ENCODE results near the gene GATAD2B.
"Not testable (repeated sequence)": the region's sequence is repeated elsewhere in the genome, so short reads cannot be mapped to it uniquely, and the experiment has no call there.

Gene GATAD2B

GRCh38 chr1:153929981-153930948 is 7.5 kb upstream of the GATAD2B start:
- DNase-seq (ENCODE audit: low read depth in 2 of 2), result no peak

DNA sequence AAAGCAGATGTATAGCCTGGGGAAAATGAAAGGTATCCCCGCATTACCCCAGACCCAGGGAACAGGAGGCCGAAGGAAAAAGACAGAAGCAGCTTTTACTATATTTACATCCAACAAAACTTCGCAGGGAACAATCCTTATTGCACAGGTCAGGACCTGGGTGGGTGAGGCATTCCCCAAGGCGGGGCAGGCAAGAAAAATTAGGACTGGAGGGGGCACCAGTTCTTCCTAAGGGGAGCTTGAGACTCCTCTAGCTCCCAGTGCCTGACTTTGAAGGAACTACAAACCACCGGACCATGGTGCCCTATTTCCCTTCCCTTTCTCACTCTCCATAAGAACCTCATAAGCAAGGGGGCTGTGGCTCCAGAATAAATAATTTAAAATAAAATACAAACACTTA is 6.7 kb upstream of the GATAD2B start:
- DNase-seq (ENCODE audit: low read depth in 2 of 2), result no peak

DNA sequence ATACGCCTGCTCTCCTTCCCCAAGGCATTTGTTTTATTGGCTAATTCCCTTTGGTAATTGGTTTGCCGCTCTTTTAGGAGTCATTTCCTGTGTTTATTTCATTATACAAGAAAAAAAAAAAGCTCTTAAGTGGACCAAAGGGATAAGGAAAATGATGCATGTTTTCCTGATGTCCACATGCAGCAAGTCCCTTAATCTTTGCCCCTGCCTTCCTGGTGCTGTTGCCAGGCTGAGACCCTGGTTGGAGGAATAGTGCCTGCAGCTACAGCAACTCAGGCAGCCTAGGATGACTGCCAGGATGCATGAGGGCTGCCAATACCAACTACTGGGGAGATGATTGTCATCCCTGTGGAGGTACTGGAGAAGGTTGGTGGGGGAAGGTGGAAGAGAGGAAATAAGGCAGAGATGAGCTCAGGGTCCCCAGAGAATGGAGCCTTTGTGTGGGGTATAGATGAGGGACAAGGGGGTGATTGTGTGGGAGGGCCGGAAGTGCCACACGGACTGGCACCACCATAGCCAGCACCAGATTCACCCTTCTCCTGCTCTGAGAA is 6.1 kb upstream of the GATAD2B start:
- no peak for DNase-seq (ENCODE audit: low read depth in 2 of 2)

GRCh38 chr1:153928245-153928644 is 5.5 kb upstream of the GATAD2B start:
- no peak for DNase-seq (ENCODE audit: low read depth in 2 of 2)

DNA sequence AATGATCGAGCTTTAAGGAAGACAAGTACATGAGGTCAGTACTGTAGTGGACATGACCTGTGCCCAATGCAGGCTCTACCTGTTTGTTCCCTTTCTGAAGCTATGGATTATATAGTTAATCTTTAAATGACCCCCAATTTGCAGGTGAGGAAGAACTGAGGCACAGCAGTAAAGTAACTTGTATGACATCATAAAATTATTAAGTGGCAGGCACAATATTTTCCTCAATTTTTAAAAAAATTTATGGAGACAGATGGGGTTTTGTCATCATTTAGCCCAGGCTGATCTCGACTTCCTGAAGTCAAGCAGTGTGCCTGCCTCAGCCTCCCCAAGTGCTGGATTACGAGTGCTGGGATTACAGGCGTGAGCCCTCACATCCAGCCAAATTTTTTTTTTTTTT is 3.6 kb upstream of the GATAD2B start:
- no peak for DNase-seq (ENCODE audit: low read depth in 2 of 2)

- peak; percentile 50 to 60 for DNase-seq (ENCODE audit: low read depth in 2 of 2)
Measured at GRCh38 chr1:153922076-153922971, 448 bp downstream of the GATAD2B start.

DNA sequence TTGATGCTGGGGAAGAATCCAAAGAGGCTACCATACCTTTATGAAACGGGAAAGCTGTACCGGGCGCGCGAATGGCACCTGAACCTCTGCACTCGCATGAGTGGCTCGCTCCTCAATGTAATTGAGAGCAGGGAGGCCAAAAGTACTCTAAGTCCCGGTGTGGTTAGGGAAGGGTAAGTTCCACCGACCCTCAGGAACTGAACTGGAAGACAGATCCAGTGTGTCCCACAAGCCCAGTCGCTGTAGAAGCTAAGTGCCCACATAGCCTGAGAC is 1.0 kb downstream of the GATAD2B start:
- no peak for DNase-seq (ENCODE audit: low read depth in 2 of 2)

GRCh38 chr1:153921080-153921802 is 1.5 kb downstream of the GATAD2B start:
- DNase-seq (ENCODE audit: low read depth in 2 of 2), result no peak

GRCh38 chr1:153919876-153920852 is 2.6 kb downstream of the GATAD2B start:
- no peak for DNase-seq (ENCODE audit: low read depth in 2 of 2)

- DNase-seq (ENCODE audit: low read depth in 2 of 2), result no peak
Measured at GRCh38 chr1:153916297-153916696, 6.5 kb downstream of the GATAD2B start.

DNA sequence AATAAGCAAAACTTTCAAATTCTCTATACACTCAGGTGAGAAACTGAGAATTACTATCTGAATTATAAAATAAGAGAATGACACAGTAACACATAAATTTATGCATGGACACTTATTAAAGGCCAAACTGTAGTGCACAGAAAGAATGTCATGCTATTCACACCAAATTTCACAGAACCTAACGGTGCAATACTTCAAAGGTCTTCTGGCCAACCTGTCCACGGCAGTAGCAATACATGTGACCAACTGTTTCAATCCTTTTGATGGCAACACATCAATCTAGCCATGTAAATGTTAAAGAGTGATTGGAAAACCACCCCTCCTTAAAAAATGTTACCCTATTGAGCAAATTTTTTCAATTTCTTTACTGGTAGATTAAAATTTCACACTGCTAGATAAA is 10.4 kb downstream of the GATAD2B start:
- DNase-seq (ENCODE audit: low read depth in 2 of 2), result no peak

DNA sequence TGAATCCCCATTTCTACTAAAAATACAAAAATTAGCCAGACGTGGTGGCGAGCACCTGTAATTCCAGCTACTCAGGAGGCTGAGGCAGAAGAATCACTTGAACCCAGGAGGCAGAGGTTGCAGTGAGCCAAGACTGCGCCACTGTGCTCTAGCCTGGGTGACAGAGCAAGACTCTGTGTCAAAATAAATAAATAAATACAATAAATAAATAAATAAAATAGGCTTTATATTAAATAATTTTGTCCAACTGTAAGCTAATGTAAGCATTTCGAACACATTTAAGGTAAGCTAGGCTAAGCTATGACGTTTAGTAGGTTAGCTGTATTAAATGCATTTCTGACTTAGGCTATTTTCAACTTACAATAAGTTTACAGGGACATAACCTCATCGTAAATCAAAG is 12.2 kb downstream of the GATAD2B start:
- not testable (repeated sequence) for DNase-seq (ENCODE audit: low read depth in 2 of 2)

GRCh38 chr1:153908071-153908470 is 14.7 kb downstream of the GATAD2B start:
- DNase-seq (ENCODE audit: low read depth in 2 of 2), result no peak

GRCh38 chr1:153907134-153907533 is 15.6 kb downstream of the GATAD2B start:
- DNase-seq (ENCODE audit: low read depth in 2 of 2), result no peak

GRCh38 chr1:153906396-153906795 is 16.4 kb downstream of the GATAD2B start:
- DNase-seq (ENCODE audit: low read depth in 2 of 2), result no peak

DNA sequence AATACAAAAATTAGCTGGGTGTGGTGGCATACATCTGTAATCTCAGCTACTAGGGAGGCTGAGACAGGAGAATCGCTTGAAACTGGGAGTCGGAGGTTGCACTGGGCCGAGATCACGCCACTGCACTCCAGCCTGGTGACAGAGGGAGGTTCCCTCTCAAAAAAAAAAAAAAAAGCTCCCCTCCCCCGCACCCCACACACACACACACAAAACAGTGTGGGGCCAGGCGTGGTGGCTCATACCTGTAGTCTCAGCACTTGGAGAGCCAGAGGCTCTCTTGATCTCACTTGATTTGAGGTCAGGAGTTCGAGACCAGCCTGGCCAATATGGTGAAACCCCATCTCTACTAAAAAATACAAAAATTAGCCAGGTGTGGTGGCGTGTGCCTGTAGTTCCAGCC is 16.9 kb downstream of the GATAD2B start:
- DNase-seq (ENCODE audit: low read depth in 2 of 2), result not testable (repeated sequence)

GRCh38 chr1:153903841-153904455 is 18.8 kb downstream of the GATAD2B start:
- no peak for DNase-seq (ENCODE audit: low read depth in 2 of 2)

DNA sequence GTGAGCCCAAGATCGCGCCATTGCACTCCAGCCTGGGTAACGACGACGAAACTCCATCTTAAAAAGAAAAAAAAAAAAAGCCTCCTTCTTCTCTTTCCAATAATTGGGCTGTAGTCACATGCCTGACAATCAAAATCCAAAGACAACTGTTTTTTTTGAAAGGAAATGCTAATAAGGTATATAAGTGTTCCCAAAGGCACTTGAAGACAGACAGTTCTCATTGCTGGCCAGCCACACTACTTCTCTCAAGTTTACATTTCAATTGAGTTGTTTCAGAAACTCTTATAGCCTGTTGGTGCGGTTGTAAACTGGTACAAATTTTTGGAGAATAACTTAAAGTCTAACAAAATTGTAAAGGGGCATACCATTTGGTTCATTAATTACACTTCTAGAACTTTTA is 23.3 kb downstream of the GATAD2B start:
- no peak for DNase-seq (ENCODE audit: low read depth in 2 of 2)

- DNase-seq (ENCODE audit: low read depth in 2 of 2), result not testable (repeated sequence)
Measured at GRCh38 chr1:153895866-153896265, 26.9 kb downstream of the GATAD2B start.

GRCh38 chr1:153891042-153891441 is 31.7 kb downstream of the GATAD2B start:
- not testable (repeated sequence) for DNase-seq (ENCODE audit: low read depth in 2 of 2)

All from stimulated activated CD4-positive, alpha-beta T cell treated with anti-CD3 and anti-CD28 coated beads, Interleukin-12 subunit alpha, Interleukin-12 subunit beta, amount 100 ng/mL, for 24 hours (primary cell).